HCT116 (cell line): Measurements from ENCODE around the gene CHCHD4.

ENCODE experiments used
- ATF3 ChIP-seq: IDR thresholded peaks from 2 replicates; pipeline ENCODE4 v1.6.1; 2012
- CTCF ChIP-seq, 3 experiments: fragments of 200-600 bp in 1 of 3; sonication (generic) in 1 of 3; IDR thresholded peaks in 2 of 3; conservative IDR thresholded peaks in 1 of 3; 2 replicates each; pipeline ENCODE4 v1.5.1; 2012 to 2017; ENCODE audit warnings: low read depth in 2 of 3, low read length in 2 of 3, antibody characterized with exemption in 1 of 3, borderline replicate concordance in 1 of 3, control low read depth in 1 of 3, mild to moderate bottlenecking in 1 of 3, mixed read lengths in 1 of 3, mixed run types in 1 of 3, moderate library complexity in 1 of 3; ENCODE audit not compliant: insufficient read depth in 1 of 3
- EZH2 ChIP-seq: fragments of 200-600 bp; sonication (generic); IDR thresholded peaks from 2 replicates; pipeline ENCODE4 v1.6.1; 2017; ENCODE audit warnings: antibody characterized with exemption, mixed run types
- FOSL1 ChIP-seq: IDR thresholded peaks from 2 replicates; pipeline ENCODE4 v1.6.1; 2012; ENCODE audit warnings: low read depth
- MAX ChIP-seq: IDR thresholded peaks from 2 replicates; pipeline ENCODE4 v1.6.1; 2012
- POLR2A ChIP-seq: IDR thresholded peaks from 2 replicates; pipeline ENCODE4 v1.7.0; 2011; ENCODE audit warnings: borderline replicate concordance; ENCODE audit not compliant: insufficient read depth, insufficient read length; ENCODE audit errors: extremely low read depth
- POLR2AphosphoS5 ChIP-seq: IDR thresholded peaks from 2 replicates; pipeline ENCODE4 v1.6.1; 2011; ENCODE audit warnings: mild to moderate bottlenecking, low read depth, low read length, moderate library complexity
- RAD21 ChIP-seq: IDR thresholded peaks from 2 replicates; pipeline ENCODE4 v1.6.1; 2012; ENCODE audit warnings: low read depth, mild to moderate bottlenecking
- REST ChIP-seq: IDR thresholded peaks from 2 replicates; pipeline ENCODE4 v1.6.1; 2012; ENCODE audit warnings: low read depth
- SIN3A ChIP-seq: IDR thresholded peaks from 2 replicates; pipeline ENCODE4 v1.6.1; 2012; ENCODE audit warnings: low read depth
- SP1 ChIP-seq: IDR thresholded peaks from 2 replicates; pipeline ENCODE4 v1.6.1; 2012; ENCODE audit warnings: low read depth
- ZNF274 ChIP-seq: fragments of 200-500 bp; sonication (Bioruptor generic); IDR thresholded peaks from 2 replicates; pipeline ENCODE4 v1.6.1; 2014; ENCODE audit warnings: mild to moderate bottlenecking, low read depth, low read length, inconsistent platforms

GRCh38 chr3:14064910-14065309, 59.8 kb downstream of the CHCHD4 start:
- TF ChIP-seq CTCF (IDR thresholded peaks at IDR 0.05 in 2 of 3, conservative IDR thresholded peaks at IDR 0.05 in 1 of 3; ENCODE audit: borderline replicate concordance in 1 of 3, insufficient read depth in 1 of 3, low read depth in 2 of 3, low read length in 2 of 3) (no peak), POLR2A (no peak), RAD21 (no peak), REST (no peak), POLR2AphosphoS5 (no peak), ATF3 (no peak), FOSL1 (no peak), ZNF274 (no peak), MAX (no peak), EZH2 (no peak), SP1 (no peak), SIN3A (no peak)
